GM23248 (cell line): ENCODE data around the gene GSG1L. TPM values are rescaled to one million over a fixed set of nuclear protein-coding genes. Genes with fewer than 3 reads are reported as not detected.

Experiments
- DNase-seq: peaks from one replicate; pipeline ENCODE4 v3.0.0-alpha.2; 2015
- H2AFZ ChIP-seq: fragments of 200-600 bp; sonication (generic); 2 replicates; pipeline ENCODE4 v1.6.1; 2016; ENCODE audit warnings: antibody characterized with exemption
- H3F3A ChIP-seq: fragments of 200-600 bp; sonication (generic); 2 replicates; pipeline ENCODE4 v1.6.1; 2016; ENCODE audit warnings: mild to moderate bottlenecking, antibody characterized with exemption, mixed run types; ENCODE audit not compliant: insufficient read depth
- H3K27ac ChIP-seq: fragments of 200-600 bp; sonication (generic); 2 replicates; pipeline ENCODE4 v1.5.1; 2016; ENCODE audit warnings: mild to moderate bottlenecking
- H3K27me3 ChIP-seq: fragments of 200-600 bp; sonication (generic); replicated peaks from 2 replicates; pipeline ENCODE4 v1.6.1; 2016; ENCODE audit warnings: mild to moderate bottlenecking; ENCODE audit not compliant: insufficient read depth
- H3K36me3 ChIP-seq: fragments of 200-600 bp; sonication (generic); 2 replicates; pipeline ENCODE4 v1.6.1; 2016; ENCODE audit warnings: low read depth, mild to moderate bottlenecking
- H3K4me1 ChIP-seq: fragments of 200-600 bp; sonication (generic); 2 replicates; pipeline ENCODE4 v1.6.1; 2016; ENCODE audit warnings: mild to moderate bottlenecking; ENCODE audit not compliant: insufficient read depth
- H3K4me2 ChIP-seq: fragments of 200-600 bp; sonication (generic); one replicate; pipeline ENCODE4 v1.6.1; 2016; ENCODE audit warnings: mild to moderate bottlenecking; ENCODE audit not compliant: unreplicated experiment
- H3K4me3 ChIP-seq: fragments of 200-600 bp; sonication (generic); 2 replicates; pipeline ENCODE4 v1.5.1; 2016; ENCODE audit warnings: mild to moderate bottlenecking
- H3K79me2 ChIP-seq: fragments of 200-600 bp; sonication (generic); 2 replicates; pipeline ENCODE4 v1.6.1; 2016; ENCODE audit warnings: mild to moderate bottlenecking; ENCODE audit not compliant: insufficient read depth
- H3K9ac ChIP-seq: fragments of 200-600 bp; sonication (generic); 2 replicates; pipeline ENCODE4 v1.6.1; 2016; ENCODE audit warnings: mild to moderate bottlenecking
- H3K9me2 ChIP-seq: fragments of 200-600 bp; sonication (generic); 2 replicates; pipeline ENCODE4 v1.6.1; 2016; ENCODE audit warnings: mixed run types, mild to moderate bottlenecking, moderate library complexity; ENCODE audit not compliant: insufficient read depth
- H3K9me3 ChIP-seq: fragments of 200-600 bp; sonication (generic); one replicate; pipeline ENCODE4 v1.6.1; 2017; ENCODE audit warnings: low read depth
- H4K20me1 ChIP-seq: fragments of 200-600 bp; sonication (generic); 2 replicates; pipeline ENCODE4 v1.6.0; 2016; ENCODE audit not compliant: insufficient read depth
- EZH2 ChIP-seq: fragments of 200-600 bp; sonication (generic); IDR thresholded peaks from 2 replicates; pipeline ENCODE4 v1.6.1; 2018; ENCODE audit warnings: antibody characterized with exemption, mild to moderate bottlenecking; ENCODE audit not compliant: insufficient read depth, poor library complexity, severe bottlenecking
- EZH2phosphoT487 ChIP-seq: fragments of 200-600 bp; sonication (generic); IDR thresholded peaks from 2 replicates; pipeline ENCODE4 v1.6.1; 2018; ENCODE audit warnings: antibody characterized with exemption, moderate library complexity, mild to moderate bottlenecking, low read depth; ENCODE audit not compliant: insufficient read depth
- WGBS, 2 experiments: methylation state at CpG; one replicate each; pipeline ENCODE4 v1.1.6; 2015 to 2017; ENCODE audit warnings: low lambda C conversion rate in 2 of 2, low coverage in 1 of 2; ENCODE audit errors: missing lambda C conversion rate in 2 of 2; 5-methylcytosine and 5-hydroxymethylcytosine counted together
- in situ Hi-C: fragments of 300-500 bp; cut with MboI; formaldehyde crosslinking; loops from 2 replicates; pipeline ENCODE4 v1.15.0; 2020
- polyA plus RNA-seq: library from polyadenylated mRNA; unstranded; fragments of >200 nt; fragmentation: Nextera tagmentation; extraction: Ambion mirVana; gene quantifications from 2 replicates; pipeline ENCODE4 v1.2.1, GENCODE V29; 2016
- total RNA-seq: library from RNA; depleted of rRNA; stranded (reverse); fragments of >200 nt; shearing (Covaris generic); gene quantifications from 2 replicates; pipeline ENCODE4 v1.2.3, GENCODE V29; 2014

The GSG1L gene
- total and polyA plus RNA-seq, 2 experiments from 2014 or later: not detected

DNA sequence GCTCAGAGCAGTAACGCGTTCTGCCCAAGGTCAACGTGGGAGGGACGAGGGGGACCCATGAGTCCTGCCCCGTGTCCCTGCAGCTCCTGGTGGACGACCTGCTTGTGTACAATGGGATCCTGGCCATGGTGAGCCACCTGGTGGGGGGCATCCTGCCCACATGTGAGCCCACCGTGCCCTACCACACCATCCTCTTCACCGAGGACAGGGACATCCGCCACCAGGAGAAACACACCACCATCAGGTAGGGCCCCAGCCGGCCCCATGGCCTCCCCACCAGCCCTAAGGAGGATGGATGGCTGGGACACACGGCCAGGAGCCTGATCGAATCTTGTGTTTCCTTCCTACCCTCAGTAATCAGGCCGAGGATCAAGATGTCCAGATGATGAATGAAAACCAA, 286.0 kb downstream of the GSG1L start:
- DNase-seq: no peak
- no peak overlapping the region for H2AFZ ChIP-seq
- no peak overlapping the region for H3K9ac ChIP-seq
- H3K27ac ChIP-seq: no peak overlapping the region
- no peaks in the 10 kb centered on the region for H3K79me2 ChIP-seq
- H3K9me3 ChIP-seq: no peaks in the 10 kb centered on the region
- H3K4me2 ChIP-seq: no peak overlapping the region
- H3K27me3 ChIP-seq: no peaks in the 10 kb centered on the region
- in situ Hi-C loops: loop anchor here (25.0 kb wide), 1 partner anchor 285 kb away; the partner anchor contains the start of gene GSG1L
- H3K36me3 ChIP-seq: no peaks in the 10 kb centered on the region
- 85 to 90% methylated on average over 12 to 13 of the region's 13 CpGs for WGBS, 2 experiments
- peaks cover 16% of the 10 kb centered on the region for H3K4me1 ChIP-seq
- no peak for TF ChIP-seq EZH2
- TF ChIP-seq EZH2phosphoT487: no peak
- no peak overlapping the region for H3K4me3 ChIP-seq
- H4K20me1 ChIP-seq: no peaks in the 10 kb centered on the region
- no peaks in the 10 kb centered on the region for H3K9me2 ChIP-seq
- peaks cover 3% of the 10 kb centered on the region; the same call in 1 of the 2 replicates for H3F3A ChIP-seq

GRCh38 chr16:27776556-27777225, 286.8 kb downstream of the GSG1L start:
- Histone ChIP-seq H4K20me1 (no peaks in the 10 kb centered on the region), H3K9me3 (no peaks in the 10 kb centered on the region), H3K79me2 (no peaks in the 10 kb centered on the region), H3K4me2 (no peak overlapping the region), H3K4me1 (peaks cover 15% of the 10 kb centered on the region), H3K4me3 (no peak overlapping the region), H2AFZ (no peak overlapping the region), H3K9me2 (no peaks in the 10 kb centered on the region), H3K9ac (no peak overlapping the region), H3K27me3 (no peaks in the 10 kb centered on the region), H3K36me3 (no peaks in the 10 kb centered on the region), H3F3A (peaks cover under 1% of the 10 kb centered on the region; the same call in 1 of the 2 replicates), H3K27ac (no peak overlapping the region)
- in situ Hi-C loops: loop anchor here (25.0 kb wide), 1 partner anchor 286 kb away; the partner anchor contains the start of gene GSG1L
- TF ChIP-seq EZH2phosphoT487 (no peak), EZH2 (no peak)
- 86 to 87% methylated on average over 26 of the region's 26 CpGs for WGBS, 2 experiments
- DNase-seq: no peak

DNA sequence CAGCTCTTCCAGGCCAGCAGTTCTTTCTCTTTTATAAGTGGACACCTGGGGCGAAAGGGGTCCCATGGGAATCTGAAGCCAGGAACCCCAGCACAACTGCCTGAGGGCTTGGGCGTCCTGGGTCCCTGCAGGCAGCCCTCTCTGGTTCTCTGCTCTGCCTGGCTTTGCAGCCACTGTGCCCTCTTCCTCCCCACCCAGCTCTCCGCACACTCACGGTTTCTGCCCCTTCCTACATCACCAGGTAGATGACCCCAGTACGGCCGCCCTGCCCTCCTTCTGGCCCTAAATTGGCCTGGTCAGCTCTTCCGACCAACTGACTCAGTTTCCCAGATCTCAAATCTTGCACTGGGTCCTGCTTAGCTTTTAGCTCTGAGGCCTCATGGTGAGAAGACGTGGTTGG, 288.3 kb downstream of the GSG1L start:
- Histone ChIP-seq H3K36me3 (no peaks in the 10 kb centered on the region), H3K9ac (no peak overlapping the region), H3K79me2 (no peaks in the 10 kb centered on the region), H3F3A (no peaks in the 10 kb centered on the region; the same call in 1 of the 2 replicates), H2AFZ (no peak overlapping the region), H3K9me2 (no peaks in the 10 kb centered on the region), H3K4me3 (no peak overlapping the region), H3K4me1 (0 out of 2 replicates have a peak, but pooled peaks cover 3% of the 10 kb centered on the region), H3K4me2 (no peak overlapping the region), H3K9me3 (no peaks in the 10 kb centered on the region), H3K27me3 (no peaks in the 10 kb centered on the region), H3K27ac (no peak overlapping the region), H4K20me1 (no peaks in the 10 kb centered on the region)
- TF ChIP-seq EZH2phosphoT487 (no peak), EZH2 (no peak)
- 93 to 98% methylated on average over 8 of the region's 8 CpGs for WGBS, 2 experiments
- DNase-seq: no peak
- in situ Hi-C loops: loop anchor here (25.0 kb wide), 1 partner anchor 287 kb away; the partner anchor contains the start of gene GSG1L

DNA sequence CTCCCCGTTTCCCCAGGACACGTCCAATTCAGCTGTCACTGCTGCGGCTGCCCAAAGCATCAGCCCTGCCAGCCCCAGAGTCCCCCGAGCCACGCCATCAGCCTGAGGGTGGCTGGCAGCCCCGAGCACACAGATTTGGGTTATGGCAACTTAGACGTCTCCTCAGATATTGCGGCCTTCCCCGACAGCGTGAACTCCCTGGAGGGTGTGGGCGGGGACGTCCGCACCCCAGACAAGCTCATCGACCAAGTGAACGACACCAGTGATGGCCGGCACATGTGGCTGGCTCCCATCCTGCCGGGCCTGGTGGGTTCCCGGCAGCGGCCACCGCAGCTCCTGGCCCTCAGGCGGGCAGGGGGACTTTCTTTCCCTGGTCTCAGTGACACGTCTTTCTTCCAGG, 288.7 kb downstream of the GSG1L start:
- no peak for DNase-seq
- in situ Hi-C loops: loop anchor here (25.0 kb wide), 1 partner anchor 288 kb away; the partner anchor contains the start of gene GSG1L
- no peaks in the 10 kb centered on the region for H3K27me3 ChIP-seq
- no peak overlapping the region for H3K9ac ChIP-seq
- no peaks in the 10 kb centered on the region for H3K9me2 ChIP-seq
- no peak overlapping the region for H3K27ac ChIP-seq
- no peak overlapping the region for H3K4me3 ChIP-seq
- no peaks in the 10 kb centered on the region for H3K36me3 ChIP-seq
- no peaks in the 10 kb centered on the region for H3K4me1 ChIP-seq
- H2AFZ ChIP-seq: no peak overlapping the region
- H3F3A ChIP-seq: no peaks in the 10 kb centered on the region
- no peak for TF ChIP-seq EZH2phosphoT487
- no peak for TF ChIP-seq EZH2
- H3K79me2 ChIP-seq: no peaks in the 10 kb centered on the region
- WGBS, 2 experiments: 93% methylated on average over 21 of the region's 22 CpGs
- H4K20me1 ChIP-seq: no peaks in the 10 kb centered on the region
- no peak overlapping the region for H3K4me2 ChIP-seq
- H3K9me3 ChIP-seq: no peaks in the 10 kb centered on the region
